Muscle of back (tissue), 11 donors: ENCODE measurements around the gene CEP83. TPM values are rescaled to one million over a fixed set of nuclear protein-coding genes. Genes with fewer than 3 reads are reported as not detected.
"Not testable (repeated sequence)": the region's sequence is repeated elsewhere in the genome, so short reads cannot be mapped to it uniquely, and the experiment has no call there.

ENCODE experiments used
- DNase-seq, 3 donors: peaks; one replicate each; pipeline versions ENCODE4 v3.0.0 to v3.0.0-alpha.2; 2013
- polyA plus RNA-seq, 10 donors: library from polyadenylated mRNA; unstranded; fragments of 120-200 nt; gene quantifications; one replicate each; pipeline ENCODE4 v1.2.1, GENCODE V29; 2013; ENCODE audit not compliant: insufficient read length in 10 of 10

Gene CEP83
- polyA plus RNA-seq, 10 donors, result 10.1 to 27.7 (median 16.2) TPM

GRCh38 chr12:94435511-94435927 is 24.1 kb downstream of the CEP83 start:
- DNase-seq, result peak in 1 of 3 donors; percentile 39

- peak; percentile 16 to 51 (median 16) for DNase-seq
Measured at GRCh38 chr12:94434171-94434570, 25.5 kb downstream of the CEP83 start.

DNA sequence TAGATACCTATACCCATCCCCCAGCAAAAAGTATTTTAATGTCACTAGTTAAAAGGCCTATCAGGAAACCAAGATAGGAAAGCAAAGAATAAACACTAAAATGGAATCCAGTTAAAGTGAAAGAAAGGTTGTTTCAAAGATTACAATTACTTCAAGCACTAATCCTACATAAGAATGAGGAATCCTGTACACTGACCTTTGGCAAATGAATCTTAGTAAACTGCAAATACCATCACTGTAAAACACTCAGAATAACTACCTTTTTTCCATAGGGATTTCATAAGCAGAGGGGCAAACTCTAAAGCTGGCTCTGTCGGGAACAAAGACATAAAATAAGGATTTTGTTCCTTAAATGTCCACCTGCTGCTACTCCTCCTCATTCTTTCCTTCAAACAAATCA is 25.9 kb downstream of the CEP83 start:
- DNase-seq, result peak in 1 of 3 donors; percentile 51

- no peak for DNase-seq
Measured at GRCh38 chr12:94430304-94430703, 29.4 kb downstream of the CEP83 start.

GRCh38 chr12:94429633-94430032 is 30.0 kb downstream of the CEP83 start:
- DNase-seq, result no peak

DNA sequence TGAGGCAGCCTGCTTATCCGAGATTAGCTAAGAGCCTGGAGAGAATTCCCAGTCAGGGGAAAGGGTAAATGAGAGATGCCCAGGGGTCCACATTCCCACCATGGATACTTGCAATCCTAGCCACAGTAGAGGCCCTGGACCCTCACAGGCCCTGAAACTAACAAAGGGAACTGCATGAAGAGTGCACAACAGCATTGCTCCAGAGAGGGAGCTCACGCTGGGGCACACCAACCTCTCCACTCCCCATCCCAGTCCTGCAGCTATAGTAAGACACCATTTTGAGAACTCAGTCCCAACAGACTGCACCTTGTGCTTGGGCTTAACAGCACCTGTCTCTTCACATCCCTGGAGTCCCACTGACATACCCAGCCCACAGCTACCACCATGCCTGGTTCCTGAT is 30.5 kb downstream of the CEP83 start:
- DNase-seq, result no peak

DNA sequence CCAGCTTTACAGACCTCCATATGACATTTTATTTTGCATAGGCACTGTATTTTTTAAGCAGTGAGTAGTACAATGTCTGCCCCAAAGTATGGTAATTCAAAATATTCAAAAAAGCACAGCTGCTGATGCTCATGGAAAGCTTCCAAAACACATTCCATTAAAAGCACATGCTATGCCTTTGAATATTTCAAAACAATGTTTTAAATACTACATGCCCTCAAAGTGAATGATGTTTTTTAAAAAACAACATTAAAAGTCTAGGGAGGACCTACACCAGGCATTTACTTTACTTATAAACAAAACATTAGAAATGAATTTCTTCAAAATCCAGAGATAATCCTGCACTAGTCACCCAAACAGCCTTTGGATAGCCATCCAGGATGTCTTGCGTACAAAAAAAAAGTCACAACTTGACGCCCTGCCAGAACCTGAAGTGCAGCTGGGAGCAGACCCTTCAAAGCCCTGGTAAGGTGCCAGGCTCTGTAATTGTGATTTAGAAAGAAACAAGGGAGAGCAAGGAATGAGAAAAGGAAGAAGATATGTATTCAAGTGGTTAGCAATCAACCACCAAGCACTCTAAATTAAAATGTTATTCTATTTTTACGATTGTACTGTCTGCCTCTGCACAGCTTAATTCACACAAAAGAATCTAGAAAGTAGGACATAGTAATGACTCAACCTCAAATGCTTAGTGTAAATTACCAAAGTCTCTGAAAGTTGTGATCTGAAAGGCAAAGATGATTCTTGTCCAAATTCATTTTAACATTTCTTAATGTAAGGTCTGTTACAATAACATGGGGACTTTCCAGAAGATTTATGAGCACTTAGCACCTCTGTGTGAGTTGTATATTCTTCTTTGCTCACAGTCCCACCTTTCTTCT is 31.9 kb downstream of the CEP83 start:
- peak; percentile 78 to 90 (median 79) for DNase-seq

DNA sequence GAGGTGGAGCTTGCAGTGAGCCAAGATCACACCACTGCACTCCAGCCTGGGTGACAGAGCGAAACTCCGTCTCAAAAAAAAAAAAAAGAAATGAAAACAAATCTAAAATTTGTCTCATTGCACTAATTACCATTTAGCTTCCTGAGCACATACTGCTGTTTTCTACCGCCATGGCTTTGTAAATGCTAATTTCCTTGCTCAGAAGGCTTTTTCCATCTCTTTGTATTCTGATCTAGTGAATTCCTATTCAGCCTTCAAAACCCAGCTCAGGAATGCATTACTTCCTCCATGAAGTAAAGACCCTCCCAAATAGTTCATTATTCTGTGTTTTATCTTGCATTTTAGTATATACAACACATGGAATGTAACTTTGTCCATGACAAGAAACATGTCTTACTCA is 33.6 kb downstream of the CEP83 start:
- no peak for DNase-seq

DNA sequence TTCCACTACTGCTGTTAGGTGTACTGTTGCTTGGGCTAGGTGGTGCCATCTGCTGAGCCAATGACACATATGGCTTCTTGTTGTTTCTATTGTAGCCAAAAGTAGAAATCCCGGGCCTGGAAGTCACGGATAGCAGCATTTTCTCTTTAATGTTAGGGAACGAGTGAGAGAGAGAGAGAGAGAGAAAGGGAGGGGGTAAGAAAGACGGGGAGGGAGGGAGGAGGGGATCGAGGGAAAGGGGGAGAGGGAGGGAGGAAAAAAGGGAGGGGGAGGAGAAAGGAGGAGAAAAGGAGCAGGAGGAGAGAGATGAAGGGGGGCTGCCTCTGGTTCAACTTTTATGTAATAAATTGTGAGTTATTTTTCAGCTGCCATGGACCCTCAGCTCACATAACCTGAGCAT is 34.8 kb downstream of the CEP83 start:
- DNase-seq, result peak in 1 of 3 donors; percentile 49

GRCh38 chr12:94421868-94422740 is 37.6 kb downstream of the CEP83 start:
- DNase-seq, result no peak

DNA sequence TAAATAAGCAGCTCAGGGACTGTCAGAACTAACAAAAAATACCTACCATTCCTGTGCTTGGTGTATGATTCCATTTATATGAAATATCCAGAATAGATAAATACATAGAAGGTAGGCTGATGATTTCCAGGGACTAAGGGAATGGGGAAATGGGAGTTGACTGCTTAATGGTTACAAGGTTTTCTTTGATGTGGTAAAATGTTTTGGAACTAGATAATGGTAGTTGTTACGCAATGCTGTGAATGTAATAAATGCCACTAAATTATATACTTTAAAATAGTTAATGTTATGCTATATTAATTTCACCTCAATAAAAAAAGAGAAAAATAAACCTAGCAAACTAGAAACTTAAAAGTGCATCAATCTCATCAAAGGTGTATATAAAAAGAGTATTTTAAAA is 41.1 kb downstream of the CEP83 start:
- DNase-seq, result no peak

GRCh38 chr12:94416613-94417012 is 43.1 kb downstream of the CEP83 start:
- DNase-seq, result no peak

- DNase-seq, result no peak
Measured at GRCh38 chr12:94415066-94415465, 44.6 kb downstream of the CEP83 start.

DNA sequence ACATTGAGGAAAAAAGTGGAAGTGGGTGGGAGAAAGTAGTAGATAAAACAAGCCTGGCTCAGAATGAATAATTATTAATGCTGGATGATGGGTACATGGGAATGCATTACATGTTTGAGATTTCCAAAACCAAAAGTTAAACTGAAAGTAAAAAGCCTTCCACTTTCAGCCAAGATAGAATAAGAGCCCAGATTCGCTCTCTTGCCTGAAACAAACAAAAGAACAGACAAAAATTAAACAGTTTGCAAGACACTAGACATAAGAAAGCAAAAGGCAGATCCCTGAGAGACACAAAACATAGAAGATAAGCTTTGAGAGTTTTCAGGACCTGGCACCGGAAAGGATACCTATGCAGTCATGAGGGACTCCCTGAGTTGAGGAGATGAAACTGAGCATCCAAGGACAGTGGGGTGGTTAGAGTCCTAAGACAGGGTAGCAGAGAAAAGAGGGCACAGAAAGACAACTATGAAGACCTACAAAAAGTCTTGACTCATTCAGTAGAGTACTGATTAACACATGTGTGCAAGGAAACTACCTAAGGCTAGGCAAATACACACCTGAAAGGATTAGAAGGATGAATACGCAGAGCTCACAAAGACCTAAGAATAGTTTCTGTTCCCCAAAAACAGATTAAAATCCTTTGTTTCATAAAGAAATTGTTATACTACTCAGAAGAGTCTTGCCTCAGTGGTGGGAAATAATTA is 54.1 kb downstream of the CEP83 start:
- peak in 1 of 3 donors; percentile 60 for DNase-seq

- DNase-seq, result no peak
Measured at GRCh38 chr12:94404854-94405253, 54.8 kb downstream of the CEP83 start.

GRCh38 chr12:94401326-94401725 is 58.3 kb downstream of the CEP83 start:
- DNase-seq, result no peak

- DNase-seq, result not testable (repeated sequence)
Measured at GRCh38 chr12:94398685-94399084, 61.0 kb downstream of the CEP83 start.

DNA sequence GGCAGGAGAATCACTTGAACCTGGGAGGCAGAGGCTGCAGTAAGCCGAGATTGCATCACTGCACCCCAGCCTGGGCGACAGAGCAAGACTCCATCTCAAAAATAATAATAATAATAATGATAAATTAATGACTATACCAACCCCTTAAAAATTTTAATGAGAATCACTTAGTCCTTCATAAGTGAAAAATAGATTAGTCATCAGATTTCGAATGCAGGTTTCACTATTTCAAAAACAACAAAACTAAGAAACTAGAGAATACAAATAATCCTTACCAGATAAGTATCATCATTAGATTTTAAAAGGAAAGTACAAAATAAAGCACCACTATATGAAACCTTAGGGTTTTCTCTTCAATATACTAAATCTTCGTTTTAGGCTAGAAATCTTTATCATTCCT is 62.3 kb downstream of the CEP83 start:
- no peak for DNase-seq

GRCh38 chr12:94396014-94396413 is 63.7 kb downstream of the CEP83 start:
- not testable (repeated sequence) for DNase-seq

- DNase-seq, result no peak
Measured at GRCh38 chr12:94390130-94390485, 69.6 kb downstream of the CEP83 start.

- not testable (repeated sequence) for DNase-seq
Measured at GRCh38 chr12:94389482-94390129, 70.1 kb downstream of the CEP83 start.

- DNase-seq, result no peak
Measured at GRCh38 chr12:94386422-94386821, 73.2 kb downstream of the CEP83 start.
